Progenitor cell of endocrine pancreas (in vitro differentiated cells): ENCODE data around the gene SYT12. TPM values are rescaled to one million over a fixed set of nuclear protein-coding genes. Genes with fewer than 3 reads are reported as not detected.

Experiments
- DNase-seq: peaks from one replicate; pipeline ENCODE4 v3.0.0; 2021; ENCODE audit warnings: low spot score; ENCODE audit not compliant: unreplicated experiment
- H3K27ac Mint-ChIP-seq: 2 replicates; pipeline ENCODE4 v1.8.0; 2021; ENCODE audit warnings: mild to moderate bottlenecking, moderate library complexity, mixed read lengths
- H3K27me3 Mint-ChIP-seq: 2 replicates; pipeline ENCODE4 v1.8.0; 2021; ENCODE audit warnings: mixed read lengths
- H3K36me3 Mint-ChIP-seq: 2 replicates; pipeline ENCODE4 v1.8.0; 2022; ENCODE audit warnings: mixed read lengths; ENCODE audit not compliant: insufficient read depth
- H3K4me1 Mint-ChIP-seq: 2 replicates; pipeline ENCODE4 v1.8.0; 2021; ENCODE audit warnings: low read depth, mixed read lengths
- H3K4me3 Mint-ChIP-seq: 2 replicates; pipeline ENCODE4 v1.8.0; 2021; ENCODE audit warnings: low read depth, mild to moderate bottlenecking, moderate library complexity, mixed read lengths
- H3K9me3 Mint-ChIP-seq: 2 replicates; pipeline ENCODE4 v1.8.0; 2021; ENCODE audit warnings: low read depth, mixed read lengths
- CTCF ChIP-seq: fragments of 200-600 bp; sonication (generic); IDR thresholded peaks from one replicate; pipeline ENCODE4 v1.5.0; 2021; ENCODE audit warnings: antibody characterized with exemption, mild to moderate bottlenecking; ENCODE audit not compliant: unreplicated experiment
- total RNA-seq: library from RNA; stranded (reverse); gene quantifications from 2 replicates; pipeline ENCODE4 v1.2.1, GENCODE V29; 2021

Gene SYT12
- total RNA-seq, 1 donor from 2014 or later, result 0.22 TPM

GRCh38 chr11:67010296-67010905 lies 12.5 kb upstream of the SYT12 start:
- no peak for DNase-seq
- H3K36me3 Mint-ChIP-seq, result no peaks in the 10 kb centered on the region
- H3K4me3 Mint-ChIP-seq, result no peak overlapping the region
- no peaks in the 10 kb centered on the region for H3K9me3 Mint-ChIP-seq
- no peak for TF ChIP-seq CTCF
- H3K4me1 Mint-ChIP-seq, result peaks cover 3% of the 10 kb centered on the region
- H3K27ac Mint-ChIP-seq, result no peak overlapping the region
- H3K27me3 Mint-ChIP-seq, result peaks cover 19% of the 10 kb centered on the region

GRCh38 chr11:67013511-67014045 lies 9.4 kb upstream of the SYT12 start:
- peaks cover 3% of the 10 kb centered on the region for H3K4me1 Mint-ChIP-seq
- H3K4me3 Mint-ChIP-seq, result no peak overlapping the region
- H3K9me3 Mint-ChIP-seq, result no peaks in the 10 kb centered on the region
- TF ChIP-seq CTCF, result no peak
- no peak overlapping the region for H3K27ac Mint-ChIP-seq
- no peak for DNase-seq
- no peaks in the 10 kb centered on the region for H3K36me3 Mint-ChIP-seq
- peaks cover 21% of the 10 kb centered on the region for H3K27me3 Mint-ChIP-seq

GRCh38 chr11:67014343-67014742 lies 8.6 kb upstream of the SYT12 start:
- DNase-seq, result no peak
- H3K27me3 Mint-ChIP-seq, result peaks cover 25% of the 10 kb centered on the region
- H3K4me3 Mint-ChIP-seq, result no peak overlapping the region
- no peaks in the 10 kb centered on the region for H3K36me3 Mint-ChIP-seq
- no peaks in the 10 kb centered on the region for H3K9me3 Mint-ChIP-seq
- H3K27ac Mint-ChIP-seq, result no peak overlapping the region
- TF ChIP-seq CTCF, result no peak
- H3K4me1 Mint-ChIP-seq, result peaks cover 3% of the 10 kb centered on the region

- TF ChIP-seq CTCF, result no peak
- H3K27me3 Mint-ChIP-seq, result peaks cover 23% of the 10 kb centered on the region
- no peak overlapping the region for H3K27ac Mint-ChIP-seq
- H3K9me3 Mint-ChIP-seq, result no peaks in the 10 kb centered on the region
- H3K36me3 Mint-ChIP-seq, result no peaks in the 10 kb centered on the region
- DNase-seq, result no peak
- H3K4me1 Mint-ChIP-seq, result no peaks in the 10 kb centered on the region
- no peak overlapping the region for H3K4me3 Mint-ChIP-seq
Measured at GRCh38 chr11:67015048-67015447, 7.9 kb upstream of the SYT12 start.

- Mint-ChIP-seq H3K4me3 (no peak overlapping the region), H3K9me3 (no peaks in the 10 kb centered on the region), H3K4me1 (no peaks in the 10 kb centered on the region), H3K27me3 (peaks cover 36% of the 10 kb centered on the region), H3K36me3 (no peaks in the 10 kb centered on the region), H3K27ac (no peak overlapping the region)
- no peak for DNase-seq
- no peak for TF ChIP-seq CTCF
Measured at GRCh38 chr11:67016550-67016949, 6.4 kb upstream of the SYT12 start.
